GM23338 (cell line): ENCODE results near the gene IQGAP2. TPM values are rescaled to one million over a fixed set of nuclear protein-coding genes. Genes with fewer than 3 reads are reported as not detected.

Experiments used
- ATAC-seq: fragments of 200-7000 bp; cut with Tn5 transposase; 3 replicates; pipeline ENCODE4 v1.9.1; 2020
- DNase-seq: peaks from one replicate; pipeline ENCODE4 v3.0.0-alpha.2; 2015; ENCODE audit warnings: low spot score
- H2AFZ ChIP-seq: fragments of 200-600 bp; sonication (generic); 2 replicates; pipeline ENCODE4 v1.8.0; 2016; ENCODE audit warnings: antibody characterized with exemption, mild to moderate bottlenecking, moderate library complexity
- H3F3A ChIP-seq: fragments of 200-600 bp; sonication (generic); replicated peaks from 2 replicates; pipeline ENCODE4 v1.8.0; 2017; ENCODE audit warnings: antibody characterized with exemption, mixed run types, low read depth
- H3K27ac ChIP-seq: fragments of 200-600 bp; sonication (generic); 2 replicates; pipeline ENCODE4 v1.6.1; 2016; ENCODE audit warnings: low read depth
- H3K27me3 ChIP-seq: fragments of 200-600 bp; sonication (generic); 2 replicates; pipeline ENCODE4 v1.8.0; 2016; ENCODE audit warnings: mild to moderate bottlenecking, mixed run types, moderate library complexity; ENCODE audit not compliant: insufficient read depth
- H3K36me3 ChIP-seq: fragments of 200-600 bp; sonication (generic); 2 replicates; pipeline ENCODE4 v1.8.0; 2016; ENCODE audit warnings: mild to moderate bottlenecking; ENCODE audit not compliant: insufficient read depth
- H3K4me1 ChIP-seq: fragments of 200-600 bp; sonication (generic); 2 replicates; pipeline ENCODE4 v1.8.0; 2016; ENCODE audit warnings: mild to moderate bottlenecking, moderate library complexity; ENCODE audit not compliant: insufficient read depth
- H3K4me2 ChIP-seq: fragments of 200-600 bp; sonication (generic); 2 replicates; pipeline ENCODE4 v1.7.1; 2017; ENCODE audit warnings: mixed run types
- H3K4me3 ChIP-seq: fragments of 200-600 bp; sonication (generic); 2 replicates; pipeline ENCODE4 v1.6.1; 2016; ENCODE audit warnings: mixed run types
- H3K79me2 ChIP-seq: fragments of 200-600 bp; sonication (generic); replicated peaks from 2 replicates; pipeline ENCODE4 v1.8.0; 2017; ENCODE audit warnings: mild to moderate bottlenecking; ENCODE audit not compliant: insufficient read depth
- H3K9me2 ChIP-seq: fragments of 200-600 bp; sonication (generic); 2 replicates; pipeline ENCODE4 v1.8.0; 2017; ENCODE audit not compliant: insufficient read depth
- H4K20me1 ChIP-seq: fragments of 200-600 bp; sonication (generic); replicated peaks from 2 replicates; pipeline ENCODE4 v1.8.0; 2017; ENCODE audit warnings: mild to moderate bottlenecking; ENCODE audit not compliant: insufficient read depth
- H3K27ac Mint-ChIP-seq: 2 replicates; pipeline ENCODE4 v1.8.0; 2020; ENCODE audit warnings: inconsistent platforms, mild to moderate bottlenecking, moderate library complexity, mixed read lengths
- H3K27me3 Mint-ChIP-seq: 3 replicates; pipeline ENCODE4 v1.8.0; 2022; ENCODE audit warnings: low read depth, mild to moderate bottlenecking, moderate library complexity, mixed read lengths, inconsistent platforms; ENCODE audit not compliant: insufficient read depth, poor library complexity
- H3K36me3 Mint-ChIP-seq: 3 replicates; pipeline ENCODE4 v1.8.0; 2021; ENCODE audit warnings: low read depth, mild to moderate bottlenecking, inconsistent platforms, moderate library complexity, mixed read lengths
- H3K4me1 Mint-ChIP-seq: 3 replicates; pipeline ENCODE4 v1.8.0; 2020; ENCODE audit warnings: mild to moderate bottlenecking, inconsistent platforms, mixed read lengths
- H3K4me3 Mint-ChIP-seq: 3 replicates; pipeline ENCODE4 v1.8.0; 2021; ENCODE audit warnings: moderate library complexity, mild to moderate bottlenecking, inconsistent platforms, mixed read lengths
- H3K9me3 Mint-ChIP-seq: 3 replicates; pipeline ENCODE4 v1.8.0; 2020; ENCODE audit warnings: moderate library complexity, mild to moderate bottlenecking, inconsistent platforms, mixed read lengths
- CREB1 ChIP-seq: fragments of 250-450 bp; sonication (Bioruptor Pico); IDR thresholded peaks from 2 replicates; pipeline ENCODE4 v1.5.0; 2020; ENCODE audit warnings: low read depth, mild to moderate bottlenecking, moderate library complexity
- EZH2 ChIP-seq: fragments of 200-600 bp; sonication (generic); IDR thresholded peaks from one replicate; pipeline ENCODE4 v1.8.0; 2017; ENCODE audit warnings: antibody characterized with exemption, mild to moderate bottlenecking, low read depth; ENCODE audit not compliant: unreplicated experiment
- EZH2phosphoT487 ChIP-seq: fragments of 200-600 bp; sonication (generic); IDR thresholded peaks from one replicate; pipeline ENCODE4 v1.8.1; 2018; ENCODE audit warnings: antibody characterized with exemption; ENCODE audit not compliant: unreplicated experiment
- JUNB ChIP-seq: IDR thresholded peaks from one replicate; pipeline ENCODE4 v1.6.1; 2016; ENCODE audit warnings: antibody characterized with exemption; ENCODE audit not compliant: unreplicated experiment
- NANOG ChIP-seq: IDR thresholded peaks from 2 replicates; pipeline ENCODE4 v1.6.1; 2016; ENCODE audit warnings: antibody characterized with exemption, borderline replicate concordance
- POLR2AphosphoS5 ChIP-seq: IDR thresholded peaks from 2 replicates; pipeline ENCODE4 v1.6.1; 2016; ENCODE audit warnings: antibody characterized with exemption, low read depth
- STAT1 ChIP-seq: IDR thresholded peaks from one replicate; pipeline ENCODE4 v1.6.1; 2016; ENCODE audit warnings: antibody characterized with exemption; ENCODE audit not compliant: unreplicated experiment
- ZNF114 ChIP-seq: fragments of 250-450 bp; sonication (Bioruptor Pico); IDR thresholded peaks from 2 replicates; pipeline ENCODE4 v1.5.0; 2020; ENCODE audit warnings: mild to moderate bottlenecking, moderate library complexity
- polyA plus RNA-seq: library from polyadenylated mRNA; unstranded; fragments of >200 nt; fragmentation: Nextera tagmentation; extraction: Ambion mirVana; gene quantifications from 2 replicates; pipeline ENCODE4 v1.2.1, GENCODE V29; 2016
- total RNA-seq: library from RNA; depleted of rRNA; stranded (reverse); fragments of >200 nt; shearing (Covaris generic); gene quantifications from 2 replicates; pipeline ENCODE4 v1.2.3, GENCODE V29; 2014
- TF ChIP-seq, protein P1 (sequence below), 2 experiments: fragments of 200-600 bp in 1 of 2; sonication (generic) in 1 of 2; conservative IDR thresholded peaks; 2 replicates each; pipeline versions ENCODE4 v1.5.1 to v1.6.1; 2016 to 2017; ENCODE audit warnings: antibody characterized with exemption in 2 of 2, low read depth in 2 of 2, mild to moderate bottlenecking in 2 of 2, moderate library complexity in 1 of 2
- TF ChIP-seq, protein P2 (sequence below): IDR thresholded peaks from 2 replicates; pipeline ENCODE4 v1.6.1; 2016; ENCODE audit warnings: antibody characterized with exemption
- TF ChIP-seq, protein P3 (sequence below): fragments of 250-450 bp; sonication (Bioruptor Pico); IDR thresholded peaks from 2 replicates; pipeline ENCODE4 v1.5.0; 2020; ENCODE audit warnings: mild to moderate bottlenecking, moderate library complexity

The IQGAP2 gene
- total and polyA plus RNA-seq, 2 experiments from 2014 or later = 60.0 to 86.5 TPM

GRCh38 chr5:76364226-76364589 lies 38.9 kb upstream of the IQGAP2 start (continued):
- TF ChIP-seq JUNB = no peak
- no peak for TF ChIP-seq EZH2
- TF ChIP-seq CREB1 (CRISPR knock-in tag) = no peak
- TF ChIP-seq POLR2AphosphoS5 = no peak
- TF ChIP-seq STAT1 = no peak
- TF ChIP-seq ZNF114 = no peak
- TF ChIP-seq, protein P1, sequence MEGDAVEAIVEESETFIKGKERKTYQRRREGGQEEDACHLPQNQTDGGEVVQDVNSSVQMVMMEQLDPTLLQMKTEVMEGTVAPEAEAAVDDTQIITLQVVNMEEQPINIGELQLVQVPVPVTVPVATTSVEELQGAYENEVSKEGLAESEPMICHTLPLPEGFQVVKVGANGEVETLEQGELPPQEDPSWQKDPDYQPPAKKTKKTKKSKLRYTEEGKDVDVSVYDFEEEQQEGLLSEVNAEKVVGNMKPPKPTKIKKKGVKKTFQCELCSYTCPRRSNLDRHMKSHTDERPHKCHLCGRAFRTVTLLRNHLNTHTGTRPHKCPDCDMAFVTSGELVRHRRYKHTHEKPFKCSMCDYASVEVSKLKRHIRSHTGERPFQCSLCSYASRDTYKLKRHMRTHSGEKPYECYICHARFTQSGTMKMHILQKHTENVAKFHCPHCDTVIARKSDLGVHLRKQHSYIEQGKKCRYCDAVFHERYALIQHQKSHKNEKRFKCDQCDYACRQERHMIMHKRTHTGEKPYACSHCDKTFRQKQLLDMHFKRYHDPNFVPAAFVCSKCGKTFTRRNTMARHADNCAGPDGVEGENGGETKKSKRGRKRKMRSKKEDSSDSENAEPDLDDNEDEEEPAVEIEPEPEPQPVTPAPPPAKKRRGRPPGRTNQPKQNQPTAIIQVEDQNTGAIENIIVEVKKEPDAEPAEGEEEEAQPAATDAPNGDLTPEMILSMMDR (conservative IDR thresholded peaks at IDR 0.05; ENCODE audit: low read depth in 2 of 2) = no peak
- TF ChIP-seq, protein P2, sequence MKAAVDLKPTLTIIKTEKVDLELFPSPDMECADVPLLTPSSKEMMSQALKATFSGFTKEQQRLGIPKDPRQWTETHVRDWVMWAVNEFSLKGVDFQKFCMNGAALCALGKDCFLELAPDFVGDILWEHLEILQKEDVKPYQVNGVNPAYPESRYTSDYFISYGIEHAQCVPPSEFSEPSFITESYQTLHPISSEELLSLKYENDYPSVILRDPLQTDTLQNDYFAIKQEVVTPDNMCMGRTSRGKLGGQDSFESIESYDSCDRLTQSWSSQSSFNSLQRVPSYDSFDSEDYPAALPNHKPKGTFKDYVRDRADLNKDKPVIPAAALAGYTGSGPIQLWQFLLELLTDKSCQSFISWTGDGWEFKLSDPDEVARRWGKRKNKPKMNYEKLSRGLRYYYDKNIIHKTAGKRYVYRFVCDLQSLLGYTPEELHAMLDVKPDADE = no peak

GRCh38 chr5:76365561-76365960 lies 37.5 kb upstream of the IQGAP2 start:
- no peaks in the 10 kb centered on the region for H3K9me3 Mint-ChIP-seq
- peaks cover 11% of the 10 kb centered on the region; the same call in 1 of the 2 replicates for H3K9me2 ChIP-seq
- TF ChIP-seq CREB1 (CRISPR knock-in tag) (no peak), STAT1 (no peak), EZH2phosphoT487 (no peak), NANOG (no peak), JUNB (no peak), ZNF114 (no peak), EZH2 (no peak), POLR2AphosphoS5 (no peak)
- TF ChIP-seq, protein P2 = no peak
- TF ChIP-seq, protein P1 (conservative IDR thresholded peaks at IDR 0.05; ENCODE audit: low read depth in 2 of 2) = no peak
- TF ChIP-seq, protein P3, sequence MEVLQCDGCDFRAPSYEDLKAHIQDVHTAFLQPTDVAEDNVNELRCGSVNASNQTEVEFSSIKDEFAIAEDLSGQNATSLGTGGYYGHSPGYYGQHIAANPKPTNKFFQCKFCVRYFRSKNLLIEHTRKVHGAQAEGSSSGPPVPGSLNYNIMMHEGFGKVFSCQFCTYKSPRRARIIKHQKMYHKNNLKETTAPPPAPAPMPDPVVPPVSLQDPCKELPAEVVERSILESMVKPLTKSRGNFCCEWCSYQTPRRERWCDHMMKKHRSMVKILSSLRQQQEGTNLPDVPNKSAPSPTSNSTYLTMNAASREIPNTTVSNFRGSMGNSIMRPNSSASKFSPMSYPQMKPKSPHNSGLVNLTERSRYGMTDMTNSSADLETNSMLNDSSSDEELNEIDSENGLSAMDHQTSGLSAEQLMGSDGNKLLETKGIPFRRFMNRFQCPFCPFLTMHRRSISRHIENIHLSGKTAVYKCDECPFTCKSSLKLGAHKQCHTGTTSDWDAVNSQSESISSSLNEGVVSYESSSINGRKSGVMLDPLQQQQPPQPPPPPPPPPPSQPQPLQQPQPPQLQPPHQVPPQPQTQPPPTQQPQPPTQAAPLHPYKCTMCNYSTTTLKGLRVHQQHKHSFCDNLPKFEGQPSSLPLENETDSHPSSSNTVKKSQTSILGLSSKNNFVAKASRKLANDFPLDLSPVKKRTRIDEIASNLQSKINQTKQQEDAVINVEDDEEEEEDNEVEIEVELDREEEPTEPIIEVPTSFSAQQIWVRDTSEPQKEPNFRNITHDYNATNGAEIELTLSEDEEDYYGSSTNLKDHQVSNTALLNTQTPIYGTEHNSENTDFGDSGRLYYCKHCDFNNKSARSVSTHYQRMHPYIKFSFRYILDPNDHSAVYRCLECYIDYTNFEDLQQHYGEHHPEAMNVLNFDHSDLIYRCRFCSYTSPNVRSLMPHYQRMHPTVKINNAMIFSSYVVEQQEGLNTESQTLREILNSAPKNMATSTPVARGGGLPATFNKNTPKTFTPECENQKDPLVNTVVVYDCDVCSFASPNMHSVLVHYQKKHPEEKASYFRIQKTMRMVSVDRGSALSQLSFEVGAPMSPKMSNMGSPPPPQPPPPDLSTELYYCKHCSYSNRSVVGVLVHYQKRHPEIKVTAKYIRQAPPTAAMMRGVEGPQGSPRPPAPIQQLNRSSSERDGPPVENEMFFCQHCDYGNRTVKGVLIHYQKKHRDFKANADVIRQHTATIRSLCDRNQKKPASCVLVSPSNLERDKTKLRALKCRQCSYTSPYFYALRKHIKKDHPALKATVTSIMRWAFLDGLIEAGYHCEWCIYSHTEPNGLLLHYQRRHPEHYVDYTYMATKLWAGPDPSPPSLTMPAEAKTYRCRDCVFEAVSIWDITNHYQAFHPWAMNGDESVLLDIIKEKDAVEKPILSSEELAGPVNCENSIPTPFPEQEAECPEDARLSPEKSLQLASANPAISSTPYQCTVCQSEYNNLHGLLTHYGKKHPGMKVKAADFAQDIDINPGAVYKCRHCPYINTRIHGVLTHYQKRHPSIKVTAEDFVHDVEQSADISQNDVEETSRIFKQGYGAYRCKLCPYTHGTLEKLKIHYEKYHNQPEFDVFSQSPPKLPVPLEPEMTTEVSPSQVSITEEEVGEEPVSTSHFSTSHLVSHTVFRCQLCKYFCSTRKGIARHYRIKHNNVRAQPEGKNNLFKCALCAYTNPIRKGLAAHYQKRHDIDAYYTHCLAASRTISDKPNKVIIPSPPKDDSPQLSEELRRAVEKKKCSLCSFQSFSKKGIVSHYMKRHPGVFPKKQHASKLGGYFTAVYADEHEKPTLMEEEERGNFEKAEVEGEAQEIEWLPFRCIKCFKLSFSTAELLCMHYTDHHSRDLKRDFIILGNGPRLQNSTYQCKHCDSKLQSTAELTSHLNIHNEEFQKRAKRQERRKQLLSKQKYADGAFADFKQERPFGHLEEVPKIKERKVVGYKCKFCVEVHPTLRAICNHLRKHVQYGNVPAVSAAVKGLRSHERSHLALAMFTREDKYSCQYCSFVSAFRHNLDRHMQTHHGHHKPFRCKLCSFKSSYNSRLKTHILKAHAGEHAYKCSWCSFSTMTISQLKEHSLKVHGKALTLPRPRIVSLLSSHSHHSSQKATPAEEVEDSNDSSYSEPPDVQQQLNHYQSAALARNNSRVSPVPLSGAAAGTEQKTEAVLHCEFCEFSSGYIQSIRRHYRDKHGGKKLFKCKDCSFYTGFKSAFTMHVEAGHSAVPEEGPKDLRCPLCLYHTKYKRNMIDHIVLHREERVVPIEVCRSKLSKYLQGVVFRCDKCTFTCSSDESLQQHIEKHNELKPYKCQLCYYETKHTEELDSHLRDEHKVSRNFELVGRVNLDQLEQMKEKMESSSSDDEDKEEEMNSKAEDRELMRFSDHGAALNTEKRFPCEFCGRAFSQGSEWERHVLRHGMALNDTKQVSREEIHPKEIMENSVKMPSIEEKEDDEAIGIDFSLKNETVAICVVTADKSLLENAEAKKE = no peak
- H3K4me3 ChIP-seq = no peak overlapping the region
- no peak for DNase-seq
- no peaks in the 10 kb centered on the region for H3K27me3 ChIP-seq
- H3K4me2 ChIP-seq = no peak overlapping the region
- peaks cover 4% of the 10 kb centered on the region for H3K27me3 Mint-ChIP-seq
- no peak overlapping the region for H3K27ac ChIP-seq
- no peaks in the 10 kb centered on the region for H4K20me1 ChIP-seq
- H2AFZ ChIP-seq = no peak overlapping the region
- H3F3A ChIP-seq = no peaks in the 10 kb centered on the region
- H3K4me1 ChIP-seq = no peaks in the 10 kb centered on the region
- H3K27ac Mint-ChIP-seq = no peak overlapping the region
- no peak overlapping the region for H3K4me3 Mint-ChIP-seq
- H3K4me1 Mint-ChIP-seq = peaks cover 5% of the 10 kb centered on the region; the same call in 2 of the 3 replicates
- ATAC-seq = no peak
- no peaks in the 10 kb centered on the region for H3K36me3 ChIP-seq
- H3K36me3 Mint-ChIP-seq = no peaks in the 10 kb centered on the region
- no peaks in the 10 kb centered on the region for H3K79me2 ChIP-seq
